ENCODE data around the gene PPP1R3G. TPM values are rescaled to one million over a fixed set of nuclear protein-coding genes. Genes with fewer than 3 reads are reported as not detected.

The PPP1R3G gene
- total RNA-seq, 1 donor from 2014 or later: not detected

- no peaks in the 10 kb centered on the region for H3K36me3 Mint-ChIP-seq (ENCODE audit: unreplicated experiment)
- H3K4me1 Mint-ChIP-seq (ENCODE audit: low read depth, unreplicated experiment): peaks cover 13% of the 10 kb centered on the region
- no peak overlapping the region for H3K27ac Mint-ChIP-seq (ENCODE audit: unreplicated experiment)
- no peaks in the 10 kb centered on the region for H3K9me3 Mint-ChIP-seq (ENCODE audit: unreplicated experiment)
- no peaks in the 10 kb centered on the region for H3K27me3 Mint-ChIP-seq (ENCODE audit: unreplicated experiment)
- TF ChIP-seq CTCF (IDR thresholded peaks at IDR 0.05; ENCODE audit: partially characterized antibody, unreplicated experiment): no peak
- H3K4me3 Mint-ChIP-seq (ENCODE audit: unreplicated experiment): no peak overlapping the region
- no peak for DNase-seq
These were observed 40.2 kb downstream of the PPP1R3G start for GRCh38 chr6:5125152-5126006.

GRCh38 chr6:5126214-5126613 lies 41.1 kb downstream of the PPP1R3G start:
- H3K9me3 Mint-ChIP-seq (ENCODE audit: unreplicated experiment): no peaks in the 10 kb centered on the region
- no peak for DNase-seq
- H3K27me3 Mint-ChIP-seq (ENCODE audit: unreplicated experiment): no peaks in the 10 kb centered on the region
- no peak overlapping the region for H3K27ac Mint-ChIP-seq (ENCODE audit: unreplicated experiment)
- H3K36me3 Mint-ChIP-seq (ENCODE audit: unreplicated experiment): no peaks in the 10 kb centered on the region
- H3K4me3 Mint-ChIP-seq (ENCODE audit: unreplicated experiment): no peak overlapping the region
- no peak for TF ChIP-seq CTCF (IDR thresholded peaks at IDR 0.05; ENCODE audit: partially characterized antibody, unreplicated experiment)
- peaks cover 13% of the 10 kb centered on the region for H3K4me1 Mint-ChIP-seq (ENCODE audit: low read depth, unreplicated experiment)

- Mint-ChIP-seq H3K9me3 (ENCODE audit: unreplicated experiment) (no peaks in the 10 kb centered on the region), H3K27ac (ENCODE audit: unreplicated experiment) (no peak overlapping the region)
These were observed 42.1 kb downstream of the PPP1R3G start for GRCh38 chr6:5127106-5127687.

GRCh38 chr6:5128351-5128750 lies 43.2 kb downstream of the PPP1R3G start:
- H3K4me3 Mint-ChIP-seq (ENCODE audit: unreplicated experiment): no peak overlapping the region
- H3K36me3 Mint-ChIP-seq (ENCODE audit: unreplicated experiment): no peaks in the 10 kb centered on the region
- no peak for TF ChIP-seq CTCF (IDR thresholded peaks at IDR 0.05; ENCODE audit: partially characterized antibody, unreplicated experiment)
- peaks cover 13% of the 10 kb centered on the region for H3K4me1 Mint-ChIP-seq (ENCODE audit: low read depth, unreplicated experiment)
- no peak for DNase-seq
- no peaks in the 10 kb centered on the region for H3K27me3 Mint-ChIP-seq (ENCODE audit: unreplicated experiment)
- H3K27ac Mint-ChIP-seq (ENCODE audit: unreplicated experiment): no peak overlapping the region
- no peaks in the 10 kb centered on the region for H3K9me3 Mint-ChIP-seq (ENCODE audit: unreplicated experiment)

More at GRCh38 chr6:5127106-5127687, 42.1 kb downstream of the PPP1R3G start:
- Mint-ChIP-seq H3K4me3 (ENCODE audit: unreplicated experiment) (no peak overlapping the region), H3K4me1 (ENCODE audit: low read depth, unreplicated experiment) (peaks cover 13% of the 10 kb centered on the region), H3K36me3 (ENCODE audit: unreplicated experiment) (no peaks in the 10 kb centered on the region), H3K27me3 (ENCODE audit: unreplicated experiment) (no peaks in the 10 kb centered on the region)
- no peak for TF ChIP-seq CTCF (IDR thresholded peaks at IDR 0.05; ENCODE audit: partially characterized antibody, unreplicated experiment)
- no peak for DNase-seq

Data from glutamatergic neuron (in vitro differentiated cells).